Suprapubic skin (tissue), 4 donors: ENCODE data around the gene ISYNA1. TPM values are rescaled to one million over a fixed set of nuclear protein-coding genes. Genes with fewer than 3 reads are reported as not detected.

Experiments
- DNase-seq, 2 donors: peaks; one replicate each; pipeline ENCODE4 v3.0.0-alpha.2; 2019; ENCODE audit warnings: low spot score in 2 of 2
- H3K27ac ChIP-seq: fragments of 200-600 bp; sonication (generic); one replicate; pipeline ENCODE4 v1.5.1; 2019
- H3K27me3 ChIP-seq: fragments of 200-600 bp; sonication (generic); one replicate; pipeline ENCODE4 v1.5.1; 2019
- H3K36me3 ChIP-seq: fragments of 200-600 bp; sonication (generic); one replicate; pipeline ENCODE4 v1.5.1; 2019
- H3K4me1 ChIP-seq: fragments of 200-600 bp; sonication (generic); one replicate; pipeline ENCODE4 v1.5.1; 2019
- H3K4me3 ChIP-seq: fragments of 200-600 bp; sonication (generic); one replicate; pipeline ENCODE4 v1.5.1; 2019; ENCODE audit warnings: mild to moderate bottlenecking
- H3K9me3 ChIP-seq: fragments of 200-600 bp; sonication (generic); one replicate; pipeline ENCODE4 v1.5.1; 2019
- CTCF ChIP-seq, 2 donors: fragments of 200-600 bp in 1 of 2; fragments of 450-650 bp in 1 of 2; sonication (generic) in 1 of 2; IDR thresholded peaks; one replicate each; pipeline ENCODE4 v1.5.1; 2016 to 2019; ENCODE audit warnings: antibody characterized with exemption in 2 of 2, mild to moderate bottlenecking in 1 of 2, moderate library complexity in 1 of 2
- EP300 ChIP-seq: sonication (generic); formaldehyde crosslinking; IDR thresholded peaks from one replicate; pipeline ENCODE4 v1.6.1; 2017; ENCODE audit warnings: antibody characterized with exemption
- POLR2A ChIP-seq, 2 donors: fragments of 450-650 bp; IDR thresholded peaks; one replicate each; pipeline ENCODE4 v1.6.1; 2017; ENCODE audit warnings: antibody characterized with exemption in 2 of 2, mild to moderate bottlenecking in 2 of 2, moderate library complexity in 2 of 2
- POLR2AphosphoS5 ChIP-seq, 3 donors: sonication (generic); formaldehyde crosslinking; IDR thresholded peaks; one replicate each; pipeline ENCODE4 v1.6.1; 2017; ENCODE audit warnings: antibody characterized with exemption in 3 of 3
- WGBS: methylation state at CpG from one replicate; pipeline ENCODE4 v1.1.5; 2018; 5-methylcytosine and 5-hydroxymethylcytosine counted together
- total RNA-seq, 4 donors: library from RNA; depleted of rRNA; stranded (reverse); fragments of >200 nt; gene quantifications; one replicate each; pipeline ENCODE4 v1.1.0, GENCODE V29; 2016

ISYNA1 gene
- total RNA-seq, 4 donors from 2014 or later: 7.9 to 27.6 (median 21.0) TPM

- no peak for DNase-seq
- no peaks in the 10 kb centered on the region for H3K27me3 ChIP-seq
- H3K4me1 ChIP-seq: peaks cover 89% of the 10 kb centered on the region
- H3K4me3 ChIP-seq: no peak overlapping the region
- H3K27ac ChIP-seq: no peak overlapping the region
- no peaks in the 10 kb centered on the region for H3K36me3 ChIP-seq
- no peak for TF ChIP-seq POLR2A (IDR thresholded peaks at IDR 0.05)
- no peak for TF ChIP-seq CTCF (IDR thresholded peaks at IDR 0.05)
- TF ChIP-seq EP300: no peak
- no peak for TF ChIP-seq POLR2AphosphoS5 (IDR thresholded peaks at IDR 0.05)
- H3K9me3 ChIP-seq: no peaks in the 10 kb centered on the region
- 62% methylated on average over 12 of the region's 12 CpGs for WGBS
Measured at GRCh38 chr19:18421371-18421959, 16.5 kb downstream of the ISYNA1 start.

GRCh38 chr19:18420930-18421329, 17.0 kb downstream of the ISYNA1 start:
- H3K36me3 ChIP-seq: no peaks in the 10 kb centered on the region
- H3K27me3 ChIP-seq: no peaks in the 10 kb centered on the region
- peak overlapping the region; percentile 68 for H3K4me3 ChIP-seq
- DNase-seq: no peak
- TF ChIP-seq POLR2AphosphoS5 (IDR thresholded peaks at IDR 0.05) (no peak), CTCF (IDR thresholded peaks at IDR 0.05) (no peak), POLR2A (IDR thresholded peaks at IDR 0.05) (no peak)
- WGBS: 31% methylated on average over 2 of the region's 2 CpGs
- no peak overlapping the region for H3K27ac ChIP-seq
- H3K4me1 ChIP-seq: peaks cover 89% of the 10 kb centered on the region
- H3K9me3 ChIP-seq: no peaks in the 10 kb centered on the region

GRCh38 chr19:18419699-18420460, 18.1 kb downstream of the ISYNA1 start:
- Histone ChIP-seq H3K27me3 (no peaks in the 10 kb centered on the region), H3K9me3 (no peaks in the 10 kb centered on the region), H3K4me3 (peak overlapping the region; percentile 68), H3K27ac (peak overlapping the region; percentile 81), H3K36me3 (no peaks in the 10 kb centered on the region), H3K4me1 (peaks cover 89% of the 10 kb centered on the region)
- peak in 1 of 2 donors; percentile 85 for DNase-seq
- no peak for TF ChIP-seq CTCF (IDR thresholded peaks at IDR 0.05)
- TF ChIP-seq POLR2AphosphoS5 (IDR thresholded peaks at IDR 0.05): no peak
- TF ChIP-seq EP300: no peak
- TF ChIP-seq POLR2A (IDR thresholded peaks at IDR 0.05): no peak
- WGBS: under 1% methylated on average over 28 of the region's 97 CpGs

DNA sequence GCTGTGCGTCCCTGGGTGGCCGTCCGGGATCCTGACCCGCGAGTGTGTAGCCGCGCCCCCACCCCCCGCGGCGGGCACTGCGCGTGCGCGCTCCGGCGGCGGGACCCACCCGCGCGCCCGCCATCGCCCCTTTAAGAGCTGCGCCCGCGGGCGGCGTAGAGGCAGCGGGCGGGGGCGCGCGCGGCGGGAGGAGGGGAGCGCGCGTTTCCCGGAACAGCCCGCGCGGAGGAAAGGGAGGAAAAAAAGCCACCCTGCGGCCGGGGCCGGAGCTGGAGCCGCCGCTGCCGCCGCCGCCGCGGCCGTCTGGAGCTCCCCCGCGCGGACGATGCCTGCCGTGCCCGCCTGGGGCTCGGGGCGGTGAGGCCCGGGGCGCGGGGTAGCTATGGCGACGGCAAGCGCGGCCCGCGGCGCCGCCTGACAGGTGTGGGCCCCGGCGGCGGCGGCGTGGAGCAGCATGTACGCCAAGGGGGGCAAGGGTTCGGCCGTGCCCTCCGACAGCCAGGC, 18.7 kb downstream of the ISYNA1 start, which contains the start of gene SSBP4:
Gene SSBP4, plus strand, starts transcription at position 204 of the 504 bp plus-strand sequence. Its CDS starts 251 bp downstream, at position 455.
- Histone ChIP-seq H3K36me3 (no peaks in the 10 kb centered on the region), H3K9me3 (no peaks in the 10 kb centered on the region), H3K4me1 (peaks cover 90% of the 10 kb centered on the region), H3K27me3 (no peaks in the 10 kb centered on the region), H3K4me3 (peak within 1 kb of the TSS; percentile 68), H3K27ac (peak within 1 kb of the TSS; percentile 81)
- DNase-seq: peak in 1 of 2 donors; percentile 79
- peak; percentile 32 to 42 for TF ChIP-seq CTCF (IDR thresholded peaks at IDR 0.05)
- TF ChIP-seq POLR2A (IDR thresholded peaks at IDR 0.05): peak in 1 of 2 donors; percentile 35
- no peak for TF ChIP-seq POLR2AphosphoS5 (IDR thresholded peaks at IDR 0.05)
- WGBS: 0% methylated on average over 1 of the region's 80 CpGs
